Measurements from ENCODE around the gene RAPH1.

RAPH1 gene

DNA sequence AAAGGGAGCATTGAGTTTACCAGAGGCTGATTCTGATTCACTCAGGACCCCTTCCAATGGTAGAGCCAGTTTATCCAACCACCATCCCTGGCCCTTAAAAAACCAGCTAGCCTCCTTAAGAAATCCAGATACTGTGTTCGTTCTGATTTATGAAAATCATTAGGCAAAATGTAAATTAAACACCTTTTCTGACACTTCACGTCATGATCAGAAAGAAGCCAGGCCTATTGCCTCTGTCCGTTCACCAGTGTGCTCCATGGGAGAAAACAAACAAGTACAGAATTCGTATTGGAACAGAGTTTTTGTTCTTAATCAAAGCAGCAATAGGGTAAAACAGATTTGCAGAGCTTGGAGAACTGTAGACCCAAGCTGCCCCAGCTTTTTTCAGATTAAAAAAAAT lies 31.1 kb upstream of the RAPH1 start:
- H3K27ac ChIP-seq: no peak overlapping the region
- H3K4me3 ChIP-seq: no peak overlapping the region
- no peak for DNase-seq (ENCODE audit: low spot score)
- TF ChIP-seq, protein P1, sequence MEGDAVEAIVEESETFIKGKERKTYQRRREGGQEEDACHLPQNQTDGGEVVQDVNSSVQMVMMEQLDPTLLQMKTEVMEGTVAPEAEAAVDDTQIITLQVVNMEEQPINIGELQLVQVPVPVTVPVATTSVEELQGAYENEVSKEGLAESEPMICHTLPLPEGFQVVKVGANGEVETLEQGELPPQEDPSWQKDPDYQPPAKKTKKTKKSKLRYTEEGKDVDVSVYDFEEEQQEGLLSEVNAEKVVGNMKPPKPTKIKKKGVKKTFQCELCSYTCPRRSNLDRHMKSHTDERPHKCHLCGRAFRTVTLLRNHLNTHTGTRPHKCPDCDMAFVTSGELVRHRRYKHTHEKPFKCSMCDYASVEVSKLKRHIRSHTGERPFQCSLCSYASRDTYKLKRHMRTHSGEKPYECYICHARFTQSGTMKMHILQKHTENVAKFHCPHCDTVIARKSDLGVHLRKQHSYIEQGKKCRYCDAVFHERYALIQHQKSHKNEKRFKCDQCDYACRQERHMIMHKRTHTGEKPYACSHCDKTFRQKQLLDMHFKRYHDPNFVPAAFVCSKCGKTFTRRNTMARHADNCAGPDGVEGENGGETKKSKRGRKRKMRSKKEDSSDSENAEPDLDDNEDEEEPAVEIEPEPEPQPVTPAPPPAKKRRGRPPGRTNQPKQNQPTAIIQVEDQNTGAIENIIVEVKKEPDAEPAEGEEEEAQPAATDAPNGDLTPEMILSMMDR (IDR thresholded peaks at IDR 0.05): no peak

DNA sequence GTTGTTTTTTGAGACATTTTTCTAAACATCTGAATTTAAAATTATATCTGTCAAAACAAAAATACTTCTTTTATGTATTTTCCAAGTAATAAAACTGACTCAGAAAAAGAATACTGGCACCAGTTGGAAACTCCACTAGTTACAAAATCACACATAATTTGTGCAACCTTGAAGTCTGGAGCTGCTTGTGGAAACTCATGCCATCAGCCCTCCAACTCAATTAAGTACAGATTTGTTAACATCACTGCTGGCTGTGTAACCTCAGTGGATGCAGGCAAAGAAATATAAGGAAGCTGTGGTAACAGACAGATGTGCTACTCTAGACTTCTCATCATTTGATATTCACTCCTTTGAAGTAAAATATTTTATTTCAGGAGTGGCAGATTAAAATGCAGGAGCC lies 30.0 kb upstream of the RAPH1 start:
- no peak for DNase-seq (ENCODE audit: low spot score)
- TF ChIP-seq, protein P1 (IDR thresholded peaks at IDR 0.05): no peak
- Histone ChIP-seq H3K4me3 (no peak overlapping the region), H3K27ac (no peak overlapping the region)

DNA sequence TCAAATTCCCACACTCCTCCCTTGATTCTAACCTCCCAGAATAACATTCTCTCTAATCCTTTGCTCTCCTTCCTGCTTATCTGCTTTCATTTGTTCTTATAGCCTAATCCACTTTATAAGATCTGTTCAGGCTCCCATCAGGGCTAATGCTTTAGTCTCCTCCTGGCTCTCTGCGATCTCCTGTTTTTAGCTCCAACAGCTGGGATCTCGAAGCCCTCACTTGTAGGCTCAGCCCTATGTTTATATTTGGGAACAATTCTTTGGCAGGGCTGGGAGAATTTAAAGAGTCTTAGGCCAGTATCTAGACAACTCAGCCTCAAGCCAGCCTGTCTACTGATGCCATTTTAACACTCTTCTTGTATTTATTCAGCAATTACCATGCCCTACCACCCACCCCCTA lies 27.2 kb upstream of the RAPH1 start:
- TF ChIP-seq, protein P1 (IDR thresholded peaks at IDR 0.05): no peak
- Histone ChIP-seq H3K4me3 (peak overlapping the region; percentile 12), H3K27ac (peak overlapping the region; percentile 64 to 78)
- no peak for DNase-seq (ENCODE audit: low spot score)

DNA sequence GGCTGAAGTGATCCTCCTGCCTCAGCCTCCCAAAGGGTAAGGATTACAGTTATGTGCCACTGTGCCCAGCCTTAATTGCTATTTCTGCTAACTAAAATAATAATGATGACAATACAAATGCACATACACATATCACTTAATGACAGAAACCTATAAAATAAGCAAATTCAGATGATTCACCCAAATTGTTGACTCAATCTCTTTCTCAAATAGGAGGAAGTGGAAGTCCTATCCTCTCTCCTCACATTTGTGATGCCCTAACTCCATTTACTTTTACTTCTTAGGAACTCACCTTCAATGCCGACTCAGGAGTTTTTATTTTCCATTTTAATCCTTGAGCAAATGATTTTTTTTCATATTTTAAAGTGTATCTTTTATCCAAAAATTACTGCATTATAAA lies 24.5 kb upstream of the RAPH1 start:
- no peak overlapping the region for H3K4me3 ChIP-seq

DNA sequence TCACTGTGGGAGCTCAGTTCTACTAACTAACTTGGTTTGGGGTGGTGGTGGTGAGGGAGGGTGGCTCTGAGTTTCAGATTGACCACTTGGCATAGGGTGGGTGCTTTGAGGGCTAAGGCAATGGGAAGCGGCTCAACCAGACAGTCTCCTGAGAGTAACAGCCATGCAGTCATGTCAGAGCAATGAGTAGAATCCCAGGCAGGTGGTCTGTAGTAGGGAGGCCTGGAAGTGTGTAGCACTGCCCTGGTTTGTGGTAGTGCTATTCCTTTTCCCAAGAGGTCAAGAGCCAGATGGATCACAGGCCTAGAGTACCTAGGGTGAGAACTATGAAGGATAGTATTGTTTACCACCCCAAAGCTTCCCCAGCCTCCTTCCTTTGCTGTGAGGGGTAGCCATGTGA lies 18.7 kb upstream of the RAPH1 start:
- no peak for DNase-seq (ENCODE audit: low spot score)
- no peak overlapping the region for H3K4me3 ChIP-seq
- H3K27ac ChIP-seq: no peak overlapping the region
- TF ChIP-seq, protein P1 (IDR thresholded peaks at IDR 0.05): no peak

More for the DNA sequence above, 24.5 kb upstream of the RAPH1 start:
- TF ChIP-seq, protein P1 (IDR thresholded peaks at IDR 0.05): no peak
- no peak for DNase-seq (ENCODE audit: low spot score)
- H3K27ac ChIP-seq: no peak overlapping the region

DNA sequence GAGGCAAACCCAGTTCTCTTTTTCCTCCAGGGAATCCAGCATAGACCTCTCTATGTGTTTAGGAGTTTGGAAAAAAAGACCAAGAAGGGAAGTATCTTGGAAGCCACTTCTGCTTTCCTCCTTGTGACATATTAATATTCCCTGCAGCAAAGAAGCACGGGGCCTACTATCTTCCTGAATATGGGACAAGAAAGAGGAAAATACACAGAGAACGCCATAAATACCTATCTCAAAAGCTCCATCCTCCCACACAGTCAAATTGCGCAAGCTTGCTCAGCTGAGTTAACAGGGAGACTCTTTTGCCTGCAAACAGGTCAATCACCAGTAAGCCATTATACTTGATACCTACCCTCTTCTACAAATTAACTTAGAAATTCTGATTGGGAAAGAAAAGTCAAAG lies 16.7 kb upstream of the RAPH1 start:
- no peak overlapping the region for H3K4me3 ChIP-seq
- H3K27ac ChIP-seq: no peak overlapping the region
- TF ChIP-seq, protein P1 (IDR thresholded peaks at IDR 0.05): no peak
- DNase-seq (ENCODE audit: low spot score): no peak

DNA sequence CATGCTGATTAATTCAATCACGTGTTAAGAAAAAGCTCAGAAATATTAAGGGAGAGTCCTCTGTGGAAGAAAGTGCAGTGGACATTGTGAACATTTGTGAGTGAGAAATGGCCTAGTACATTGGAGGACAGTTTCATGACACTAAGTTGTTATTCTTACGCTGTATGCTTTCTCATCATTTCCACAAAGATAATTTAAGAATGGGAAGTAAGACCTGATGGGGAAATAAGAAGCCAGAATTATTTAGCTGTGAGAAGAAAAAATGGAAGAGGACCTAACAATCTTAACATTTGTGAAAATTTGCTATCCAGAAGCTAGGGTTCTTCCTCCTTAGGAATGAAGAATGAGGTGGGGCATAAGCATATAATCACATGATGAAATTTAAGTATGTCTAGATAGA lies 15.2 kb upstream of the RAPH1 start:
- Histone ChIP-seq H3K27ac (peak overlapping the region in 1 of 2 donors; percentile 22), H3K4me3 (no peak overlapping the region)
- no peak for DNase-seq (ENCODE audit: low spot score)
- TF ChIP-seq, protein P1 (IDR thresholded peaks at IDR 0.05): no peak

All from coronary artery (tissue), 2 donors.